GM12878 (cell line): ENCODE data around the gene ZKSCAN5. TPM values are rescaled to one million over a fixed set of nuclear protein-coding genes. Genes with fewer than 3 reads are reported as not detected.

Experiments
- ATF7 ChIP-seq: fragments of 450-650 bp; IDR thresholded peaks from 2 replicates; pipeline ENCODE4 v1.6.1; 2016; ENCODE audit warnings: low read depth, mild to moderate bottlenecking
- CBX5 ChIP-seq: sonication (generic); IDR thresholded peaks from 2 replicates; pipeline ENCODE4 v1.6.1; 2016; ENCODE audit warnings: low read depth, moderate library complexity, mild to moderate bottlenecking, inconsistent platforms
- JUND ChIP-seq: IDR thresholded peaks from 2 replicates; pipeline ENCODE4 v1.6.1; 2012; ENCODE audit warnings: low read depth, mild to moderate bottlenecking, low read length, improper control_type of control experiment, moderate library complexity
- POLR2A ChIP-seq: IDR thresholded peaks from 2 replicates; pipeline ENCODE4 v1.6.1; 2011; ENCODE audit warnings: low read depth, mild to moderate bottlenecking, low read length
- POU2F2 ChIP-seq: IDR thresholded peaks from 3 replicates; pipeline ENCODE4 v1.6.1; 2011; ENCODE audit warnings: low read depth, mild to moderate bottlenecking, low read length, borderline replicate concordance
- RAD51 ChIP-seq: fragments of 450-650 bp; IDR thresholded peaks from 2 replicates; pipeline ENCODE4 v1.6.1; 2016; ENCODE audit warnings: moderate library complexity, mild to moderate bottlenecking, inconsistent platforms
- RCOR1 ChIP-seq: conservative IDR thresholded peaks from 2 replicates; pipeline ENCODE4 v1.6.1; 2012; ENCODE audit warnings: low read depth, low read length, improper control_type of control experiment
- TCF7 ChIP-seq: IDR thresholded peaks from 2 replicates; pipeline ENCODE4 v1.6.1; 2014; ENCODE audit warnings: antibody characterized with exemption, borderline replicate concordance
- ZSCAN29 ChIP-seq: fragments of 450-650 bp; IDR thresholded peaks from 2 replicates; pipeline ENCODE4 v1.6.1; 2017; ENCODE audit warnings: mild to moderate bottlenecking, moderate library complexity
- polyA plus RNA-seq, 11 experiments: library from polyadenylated mRNA; depleted of rRNA in 4 of 11; unstranded in 6 of 11; stranded (reverse) in 5 of 11; fragments of >200 nt; fragmentation: Nextera tagmentation in 4 of 11; fragmentation: Illumina TruSeq in 1 of 11; extraction: Ambion mirVana in 4 of 11; extraction: Trizol in 1 of 11; gene quantifications; 1 replicate in 1 of 11; 2 replicates in 10 of 11; pipeline versions ENCODE4 v1.2.1 to v1.2.3, GENCODE V29; 2011 to 2016; ENCODE audit warnings: inconsistent platforms in 2 of 11, missing spikeins in 2 of 11, low read depth in 1 of 11
- total RNA-seq, 4 experiments: library from RNA; depleted of rRNA in 3 of 4; stranded (reverse); fragments of >200 nt in 3 of 4; fragmentation: Illumina TruSeq in 1 of 4; extraction: Trizol in 1 of 4; gene quantifications; 2 replicates each; pipeline versions ENCODE4 v1.2.1 to v1.2.3, GENCODE V29; 2013 to 2021
- TF ChIP-seq, protein P1 (sequence below): fragments of 450-650 bp; formaldehyde crosslinking; IDR thresholded peaks from 2 replicates; pipeline ENCODE4 v1.4.0; 2022; ENCODE audit warnings: mild to moderate bottlenecking, moderate library complexity
- TF ChIP-seq, protein P2 (sequence below): fragments of 450-650 bp; conservative IDR thresholded peaks from 2 replicates; pipeline ENCODE4 v1.6.1; 2017; ENCODE audit warnings: mild to moderate bottlenecking, moderate library complexity
- TF ChIP-seq, protein P3 (sequence below): fragments of 450-650 bp; IDR thresholded peaks from 2 replicates; pipeline ENCODE4 v1.6.1; 2017; ENCODE audit warnings: mild to moderate bottlenecking
- TF ChIP-seq, protein P4 (sequence below): fragments of 450-650 bp; IDR thresholded peaks from 2 replicates; pipeline ENCODE4 v1.6.1; 2018; ENCODE audit warnings: mild to moderate bottlenecking, low read depth, moderate library complexity; ENCODE audit not compliant: partially characterized antibody
- TF ChIP-seq, protein P5 (sequence below): fragments of 450-650 bp; IDR thresholded peaks from 2 replicates; pipeline ENCODE4 v1.6.1; 2017; ENCODE audit warnings: mild to moderate bottlenecking, moderate library complexity
- TF ChIP-seq, protein P6 (sequence below): IDR thresholded peaks from 2 replicates; pipeline ENCODE4 v1.6.1; 2012; ENCODE audit warnings: low read depth, low read length, improper control_type of control experiment

The ZKSCAN5 gene
- total and polyA plus RNA-seq, 10 of the 15 experiments (the other 5 are each of a cell fraction or from before 2014, with no cell fraction given), result 2.5 to 10.1 (median 7.7) TPM

DNA sequence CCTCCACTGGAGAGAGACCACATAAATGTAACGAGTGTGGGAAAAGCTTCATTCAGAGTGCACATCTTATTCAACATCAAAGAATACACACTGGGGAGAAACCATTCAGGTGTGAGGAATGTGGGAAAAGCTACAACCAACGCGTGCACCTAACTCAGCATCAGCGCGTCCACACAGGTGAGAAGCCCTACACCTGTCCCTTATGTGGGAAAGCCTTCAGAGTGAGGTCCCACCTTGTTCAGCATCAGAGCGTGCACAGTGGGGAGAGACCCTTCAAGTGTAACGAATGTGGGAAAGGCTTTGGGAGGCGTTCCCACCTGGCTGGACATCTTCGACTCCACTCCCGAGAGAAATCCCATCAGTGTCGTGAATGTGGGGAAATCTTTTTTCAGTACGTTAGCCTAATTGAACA lies 26.9 kb downstream of the ZKSCAN5 start (continued):
- TF ChIP-seq, protein P1, sequence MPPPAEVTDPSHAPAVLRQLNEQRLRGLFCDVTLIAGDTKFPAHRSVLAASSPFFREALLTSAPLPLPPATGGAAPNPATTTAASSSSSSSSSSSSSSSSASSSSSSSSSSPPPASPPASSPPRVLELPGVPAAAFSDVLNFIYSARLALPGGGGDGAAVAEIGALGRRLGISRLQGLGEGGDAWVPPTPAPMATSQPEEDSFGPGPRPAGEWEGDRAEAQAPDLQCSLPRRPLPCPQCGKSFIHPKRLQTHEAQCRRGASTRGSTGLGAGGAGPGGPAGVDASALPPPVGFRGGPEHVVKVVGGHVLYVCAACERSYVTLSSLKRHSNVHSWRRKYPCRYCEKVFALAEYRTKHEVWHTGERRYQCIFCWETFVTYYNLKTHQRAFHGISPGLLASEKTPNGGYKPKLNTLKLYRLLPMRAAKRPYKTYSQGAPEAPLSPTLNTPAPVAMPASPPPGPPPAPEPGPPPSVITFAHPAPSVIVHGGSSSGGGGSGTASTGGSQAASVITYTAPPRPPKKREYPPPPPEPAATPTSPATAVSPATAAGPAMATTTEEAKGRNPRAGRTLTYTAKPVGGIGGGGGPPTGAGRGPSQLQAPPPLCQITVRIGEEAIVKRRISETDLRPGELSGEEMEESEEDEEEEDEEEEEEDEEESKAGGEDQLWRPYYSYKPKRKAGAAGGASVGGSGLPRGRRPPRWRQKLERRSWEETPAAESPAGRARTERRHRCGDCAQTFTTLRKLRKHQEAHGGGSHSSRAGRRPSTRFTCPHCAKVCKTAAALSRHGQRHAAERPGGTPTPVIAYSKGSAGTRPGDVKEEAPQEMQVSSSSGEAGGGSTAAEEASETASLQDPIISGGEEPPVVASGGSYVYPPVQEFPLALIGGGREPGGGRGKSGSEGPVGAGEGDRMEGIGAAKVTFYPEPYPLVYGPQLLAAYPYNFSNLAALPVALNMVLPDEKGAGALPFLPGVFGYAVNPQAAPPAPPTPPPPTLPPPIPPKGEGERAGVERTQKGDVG (CRISPR knock-in tag), result no peak
- TF ChIP-seq ZSCAN29, result no peak
- TF ChIP-seq POU2F2, result no peak
- no peak for TF ChIP-seq JUND
- TF ChIP-seq RCOR1, result no peak
- TF ChIP-seq, protein P2, sequence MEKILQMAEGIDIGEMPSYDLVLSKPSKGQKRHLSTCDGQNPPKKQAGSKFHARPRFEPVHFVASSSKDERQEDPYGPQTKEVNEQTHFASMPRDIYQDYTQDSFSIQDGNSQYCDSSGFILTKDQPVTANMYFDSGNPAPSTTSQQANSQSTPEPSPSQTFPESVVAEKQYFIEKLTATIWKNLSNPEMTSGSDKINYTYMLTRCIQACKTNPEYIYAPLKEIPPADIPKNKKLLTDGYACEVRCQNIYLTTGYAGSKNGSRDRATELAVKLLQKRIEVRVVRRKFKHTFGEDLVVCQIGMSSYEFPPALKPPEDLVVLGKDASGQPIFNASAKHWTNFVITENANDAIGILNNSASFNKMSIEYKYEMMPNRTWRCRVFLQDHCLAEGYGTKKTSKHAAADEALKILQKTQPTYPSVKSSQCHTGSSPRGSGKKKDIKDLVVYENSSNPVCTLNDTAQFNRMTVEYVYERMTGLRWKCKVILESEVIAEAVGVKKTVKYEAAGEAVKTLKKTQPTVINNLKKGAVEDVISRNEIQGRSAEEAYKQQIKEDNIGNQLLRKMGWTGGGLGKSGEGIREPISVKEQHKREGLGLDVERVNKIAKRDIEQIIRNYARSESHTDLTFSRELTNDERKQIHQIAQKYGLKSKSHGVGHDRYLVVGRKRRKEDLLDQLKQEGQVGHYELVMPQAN, result no peak
- TF ChIP-seq, protein P3, sequence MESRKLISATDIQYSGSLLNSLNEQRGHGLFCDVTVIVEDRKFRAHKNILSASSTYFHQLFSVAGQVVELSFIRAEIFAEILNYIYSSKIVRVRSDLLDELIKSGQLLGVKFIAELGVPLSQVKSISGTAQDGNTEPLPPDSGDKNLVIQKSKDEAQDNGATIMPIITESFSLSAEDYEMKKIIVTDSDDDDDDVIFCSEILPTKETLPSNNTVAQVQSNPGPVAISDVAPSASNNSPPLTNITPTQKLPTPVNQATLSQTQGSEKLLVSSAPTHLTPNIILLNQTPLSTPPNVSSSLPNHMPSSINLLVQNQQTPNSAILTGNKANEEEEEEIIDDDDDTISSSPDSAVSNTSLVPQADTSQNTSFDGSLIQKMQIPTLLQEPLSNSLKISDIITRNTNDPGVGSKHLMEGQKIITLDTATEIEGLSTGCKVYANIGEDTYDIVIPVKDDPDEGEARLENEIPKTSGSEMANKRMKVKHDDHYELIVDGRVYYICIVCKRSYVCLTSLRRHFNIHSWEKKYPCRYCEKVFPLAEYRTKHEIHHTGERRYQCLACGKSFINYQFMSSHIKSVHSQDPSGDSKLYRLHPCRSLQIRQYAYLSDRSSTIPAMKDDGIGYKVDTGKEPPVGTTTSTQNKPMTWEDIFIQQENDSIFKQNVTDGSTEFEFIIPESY, result peak; percentile 54
- no peak for TF ChIP-seq RAD51
- TF ChIP-seq ATF7, result no peak
- 0 out of 2 replicates have a peak, but pooled peaks have one; percentile 13 for TF ChIP-seq TCF7
- peak; percentile 100 for TF ChIP-seq CBX5
- TF ChIP-seq, protein P4, sequence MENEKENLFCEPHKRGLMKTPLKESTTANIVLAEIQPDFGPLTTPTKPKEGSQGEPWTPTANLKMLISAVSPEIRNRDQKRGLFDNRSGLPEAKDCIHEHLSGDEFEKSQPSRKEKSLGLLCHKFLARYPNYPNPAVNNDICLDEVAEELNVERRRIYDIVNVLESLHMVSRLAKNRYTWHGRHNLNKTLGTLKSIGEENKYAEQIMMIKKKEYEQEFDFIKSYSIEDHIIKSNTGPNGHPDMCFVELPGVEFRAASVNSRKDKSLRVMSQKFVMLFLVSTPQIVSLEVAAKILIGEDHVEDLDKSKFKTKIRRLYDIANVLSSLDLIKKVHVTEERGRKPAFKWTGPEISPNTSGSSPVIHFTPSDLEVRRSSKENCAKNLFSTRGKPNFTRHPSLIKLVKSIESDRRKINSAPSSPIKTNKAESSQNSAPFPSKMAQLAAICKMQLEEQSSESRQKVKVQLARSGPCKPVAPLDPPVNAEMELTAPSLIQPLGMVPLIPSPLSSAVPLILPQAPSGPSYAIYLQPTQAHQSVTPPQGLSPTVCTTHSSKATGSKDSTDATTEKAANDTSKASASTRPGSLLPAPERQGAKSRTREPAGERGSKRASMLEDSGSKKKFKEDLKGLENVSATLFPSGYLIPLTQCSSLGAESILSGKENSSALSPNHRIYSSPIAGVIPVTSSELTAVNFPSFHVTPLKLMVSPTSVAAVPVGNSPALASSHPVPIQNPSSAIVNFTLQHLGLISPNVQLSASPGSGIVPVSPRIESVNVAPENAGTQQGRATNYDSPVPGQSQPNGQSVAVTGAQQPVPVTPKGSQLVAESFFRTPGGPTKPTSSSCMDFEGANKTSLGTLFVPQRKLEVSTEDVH, result no peak
- TF ChIP-seq, protein P5, sequence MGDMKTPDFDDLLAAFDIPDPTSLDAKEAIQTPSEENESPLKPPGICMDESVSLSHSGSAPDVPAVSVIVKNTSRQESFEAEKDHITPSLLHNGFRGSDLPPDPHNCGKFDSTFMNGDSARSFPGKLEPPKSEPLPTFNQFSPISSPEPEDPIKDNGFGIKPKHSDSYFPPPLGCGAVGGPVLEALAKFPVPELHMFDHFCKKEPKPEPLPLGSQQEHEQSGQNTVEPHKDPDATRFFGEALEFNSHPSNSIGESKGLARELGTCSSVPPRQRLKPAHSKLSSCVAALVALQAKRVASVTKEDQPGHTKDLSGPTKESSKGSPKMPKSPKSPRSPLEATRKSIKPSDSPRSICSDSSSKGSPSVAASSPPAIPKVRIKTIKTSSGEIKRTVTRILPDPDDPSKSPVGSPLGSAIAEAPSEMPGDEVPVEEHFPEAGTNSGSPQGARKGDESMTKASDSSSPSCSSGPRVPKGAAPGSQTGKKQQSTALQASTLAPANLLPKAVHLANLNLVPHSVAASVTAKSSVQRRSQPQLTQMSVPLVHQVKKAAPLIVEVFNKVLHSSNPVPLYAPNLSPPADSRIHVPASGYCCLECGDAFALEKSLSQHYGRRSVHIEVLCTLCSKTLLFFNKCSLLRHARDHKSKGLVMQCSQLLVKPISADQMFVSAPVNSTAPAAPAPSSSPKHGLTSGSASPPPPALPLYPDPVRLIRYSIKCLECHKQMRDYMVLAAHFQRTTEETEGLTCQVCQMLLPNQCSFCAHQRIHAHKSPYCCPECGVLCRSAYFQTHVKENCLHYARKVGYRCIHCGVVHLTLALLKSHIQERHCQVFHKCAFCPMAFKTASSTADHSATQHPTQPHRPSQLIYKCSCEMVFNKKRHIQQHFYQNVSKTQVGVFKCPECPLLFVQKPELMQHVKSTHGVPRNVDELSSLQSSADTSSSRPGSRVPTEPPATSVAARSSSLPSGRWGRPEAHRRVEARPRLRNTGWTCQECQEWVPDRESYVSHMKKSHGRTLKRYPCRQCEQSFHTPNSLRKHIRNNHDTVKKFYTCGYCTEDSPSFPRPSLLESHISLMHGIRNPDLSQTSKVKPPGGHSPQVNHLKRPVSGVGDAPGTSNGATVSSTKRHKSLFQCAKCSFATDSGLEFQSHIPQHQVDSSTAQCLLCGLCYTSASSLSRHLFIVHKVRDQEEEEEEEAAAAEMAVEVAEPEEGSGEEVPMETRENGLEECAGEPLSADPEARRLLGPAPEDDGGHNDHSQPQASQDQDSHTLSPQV, result no peak
- no peak for TF ChIP-seq POLR2A
- TF ChIP-seq, protein P6, sequence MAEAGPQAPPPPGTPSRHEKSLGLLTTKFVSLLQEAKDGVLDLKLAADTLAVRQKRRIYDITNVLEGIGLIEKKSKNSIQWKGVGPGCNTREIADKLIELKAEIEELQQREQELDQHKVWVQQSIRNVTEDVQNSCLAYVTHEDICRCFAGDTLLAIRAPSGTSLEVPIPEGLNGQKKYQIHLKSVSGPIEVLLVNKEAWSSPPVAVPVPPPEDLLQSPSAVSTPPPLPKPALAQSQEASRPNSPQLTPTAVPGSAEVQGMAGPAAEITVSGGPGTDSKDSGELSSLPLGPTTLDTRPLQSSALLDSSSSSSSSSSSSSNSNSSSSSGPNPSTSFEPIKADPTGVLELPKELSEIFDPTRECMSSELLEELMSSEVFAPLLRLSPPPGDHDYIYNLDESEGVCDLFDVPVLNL, result no peak
